Parathyroid adenoma (tissue), 2 donors: ENCODE results near the gene DCAF16.

Source experiments
- H2AFZ ChIP-seq: fragments of 300-600 bp; sonication (generic); one replicate; pipeline ENCODE4 v1.7.0; 2017; ENCODE audit warnings: antibody characterized with exemption, mild to moderate bottlenecking
- H3K27ac ChIP-seq: fragments of 300-600 bp; sonication (generic); one replicate; pipeline ENCODE4 v1.7.0; 2017
- H3K27me3 ChIP-seq: fragments of 300-600 bp; sonication (generic); one replicate; pipeline ENCODE4 v1.7.0; 2017; ENCODE audit warnings: low read length; ENCODE audit not compliant: control insufficient read depth, insufficient read depth
- H3K36me3 ChIP-seq: fragments of 300-600 bp; sonication (generic); one replicate; pipeline ENCODE4 v1.7.0; 2017; ENCODE audit warnings: low read length; ENCODE audit not compliant: control insufficient read depth, insufficient read depth
- H3K4me1 ChIP-seq: fragments of 300-600 bp; sonication (generic); one replicate; pipeline ENCODE4 v1.7.0; 2017; ENCODE audit warnings: control low read depth
- H3K4me2 ChIP-seq: fragments of 300-600 bp; sonication (generic); one replicate; pipeline ENCODE4 v1.7.0; 2017; ENCODE audit warnings: low read length
- H3K4me3 ChIP-seq: fragments of 300-600 bp; sonication (generic); one replicate; pipeline ENCODE4 v1.7.0; 2017; ENCODE audit warnings: low read depth, low read length
- H3K79me2 ChIP-seq: fragments of 300-600 bp; sonication (generic); one replicate; pipeline ENCODE4 v1.7.0; 2017; ENCODE audit warnings: control low read depth
- H3K9ac ChIP-seq: fragments of 300-600 bp; sonication (generic); one replicate; pipeline ENCODE4 v1.7.0; 2017; ENCODE audit warnings: mild to moderate bottlenecking
- H3K9me3 ChIP-seq: fragments of 300-600 bp; sonication (generic); one replicate; pipeline ENCODE4 v1.7.0; 2017; ENCODE audit warnings: low read length; ENCODE audit not compliant: control insufficient read depth
- CTCF ChIP-seq: fragments of 300-600 bp; sonication (generic); IDR thresholded peaks from one replicate; pipeline ENCODE4 v1.7.0; 2017; ENCODE audit warnings: antibody characterized with exemption, mild to moderate bottlenecking
- donor health status: primary hyperparathyroidism.

Gene DCAF16

GRCh38 chr4:17786567-17786966 is 24.0 kb downstream of the DCAF16 start:
- no peaks in the 10 kb centered on the region for H3K27me3 ChIP-seq
- H3K79me2 ChIP-seq: no peaks in the 10 kb centered on the region
- no peak overlapping the region for H3K4me3 ChIP-seq
- TF ChIP-seq CTCF: no peak
- H2AFZ ChIP-seq: no peak overlapping the region
- H3K27ac ChIP-seq: no peak overlapping the region
- H3K9ac ChIP-seq: no peak overlapping the region
- H3K4me1 ChIP-seq: no peaks in the 10 kb centered on the region
- H3K4me2 ChIP-seq: no peak overlapping the region
- no peaks in the 10 kb centered on the region for H3K36me3 ChIP-seq
- no peaks in the 10 kb centered on the region for H3K9me3 ChIP-seq

- Histone ChIP-seq H3K27me3 (peaks cover 3% of the 10 kb centered on the region), H3K79me2 (no peaks in the 10 kb centered on the region), H3K27ac (no peak overlapping the region), H3K4me1 (no peaks in the 10 kb centered on the region), H3K4me2 (no peak overlapping the region), H3K36me3 (no peaks in the 10 kb centered on the region), H3K9me3 (no peaks in the 10 kb centered on the region), H2AFZ (no peak overlapping the region), H3K4me3 (no peak overlapping the region), H3K9ac (no peak overlapping the region)
- TF ChIP-seq CTCF: peak; percentile 21
Measured at GRCh38 chr4:17785858-17786257, 24.7 kb downstream of the DCAF16 start.

GRCh38 chr4:17781300-17782287 is 29.0 kb downstream of the DCAF16 start, which contains the start of gene FAM184B:
TSS of gene FAM184B (minus strand) at chr4:17781621. CDS start at chr4:17781299, 322 bp downstream.
- no peak for TF ChIP-seq CTCF
- Histone ChIP-seq H3K27me3 (peaks cover 6% of the 10 kb centered on the region), H3K27ac (no peak within 1 kb of the TSS), H2AFZ (peak within 1 kb of the TSS; percentile 72), H3K36me3 (no peaks in the 10 kb centered on the region), H3K4me1 (no peaks in the 10 kb centered on the region), H3K9me3 (no peaks in the 10 kb centered on the region), H3K4me2 (peak within 1 kb of the TSS; percentile 50), H3K9ac (no peak within 1 kb of the TSS), H3K79me2 (no peaks in the 10 kb centered on the region), H3K4me3 (peak within 1 kb of the TSS; percentile 44)

GRCh38 chr4:17780501-17781299 is 29.9 kb downstream of the DCAF16 start:
- Histone ChIP-seq H3K4me1 (no peaks in the 10 kb centered on the region), H3K36me3 (no peaks in the 10 kb centered on the region), H3K9ac (no peak overlapping the region), H3K4me2 (peak overlapping the region; percentile 50), H2AFZ (peak overlapping the region; percentile 72), H3K27ac (no peak overlapping the region), H3K9me3 (no peaks in the 10 kb centered on the region), H3K79me2 (no peaks in the 10 kb centered on the region), H3K27me3 (peaks cover 6% of the 10 kb centered on the region), H3K4me3 (peak overlapping the region; percentile 44)
- TF ChIP-seq CTCF: no peak
